Prostate gland (tissue), 2 donors: Measurements from ENCODE around the gene TBX3. TPM values are rescaled to one million over a fixed set of nuclear protein-coding genes. Genes with fewer than 3 reads are reported as not detected.
A peak's percentile ranks its signal among the peaks of the same experiment; 100 is the strongest.

Source experiments
- DNase-seq: peaks from one replicate; pipeline ENCODE4 v3.0.0-alpha.2; 2019; ENCODE audit warnings: low spot score
- H3K27ac ChIP-seq, 2 donors: fragments of 200-600 bp; sonication (generic); 2 replicates each; pipeline ENCODE4 v1.5.1; 2017 to 2019
- H3K27me3 ChIP-seq: fragments of 200-600 bp; sonication (generic); replicated peaks from 2 replicates; pipeline ENCODE4 v1.5.1; 2019; ENCODE audit not compliant: insufficient read depth
- H3K36me3 ChIP-seq, 2 donors: fragments of 200-600 bp; sonication (generic); 1 replicate in 1 of 2; 2 replicates in 1 of 2; pipeline versions ENCODE4 v1.5.1 to v1.8.1; 2017 to 2019
- H3K4me1 ChIP-seq: fragments of 200-600 bp; sonication (generic); replicated peaks from 2 replicates; pipeline ENCODE4 v1.5.1; 2019
- H3K4me3 ChIP-seq, 2 donors: fragments of 200-600 bp; sonication (generic); 2 replicates each; pipeline ENCODE4 v1.5.1; 2017 to 2019
- H3K9me3 ChIP-seq: fragments of 200-600 bp; sonication (generic); 2 replicates; pipeline ENCODE4 v1.5.1; 2017
- POLR2A ChIP-seq: fragments of 450-650 bp; IDR thresholded peaks from one replicate; pipeline ENCODE4 v1.6.1; 2016; ENCODE audit warnings: antibody characterized with exemption, mild to moderate bottlenecking
- POLR2AphosphoS5 ChIP-seq: sonication (generic); formaldehyde crosslinking; IDR thresholded peaks from one replicate; pipeline ENCODE4 v1.6.1; 2017; ENCODE audit warnings: antibody characterized with exemption
- WGBS: methylation state at CpG from one replicate; pipeline ENCODE4 v1.1.5; 2018; 5-methylcytosine and 5-hydroxymethylcytosine counted together
- intact Hi-C: fragments of 100-400 bp; cut with DNase I; formaldehyde crosslinking; loops from one replicate; pipeline ENCODE4 v1.14.2; 2022
- total RNA-seq, 2 donors: library from RNA; depleted of rRNA; stranded (reverse); fragments of >200 nt; gene quantifications; one replicate each; pipeline ENCODE4 v1.1.0, GENCODE V29; 2016
- TF ChIP-seq, protein P1 (sequence below), 4 experiments: fragments of 200-600 bp in 2 of 4; fragments of 450-650 bp in 2 of 4; sonication (generic) in 2 of 4; IDR thresholded peaks; 1 replicate in 3 of 4; 2 replicates in 1 of 4; pipeline ENCODE4 v1.5.1; 2016 to 2019; ENCODE audit warnings: antibody characterized with exemption in 4 of 4, mild to moderate bottlenecking in 2 of 4, moderate library complexity in 2 of 4

TBX3 gene
- total RNA-seq, 2 donors from 2014 or later = 155 to 259 TPM

DNA sequence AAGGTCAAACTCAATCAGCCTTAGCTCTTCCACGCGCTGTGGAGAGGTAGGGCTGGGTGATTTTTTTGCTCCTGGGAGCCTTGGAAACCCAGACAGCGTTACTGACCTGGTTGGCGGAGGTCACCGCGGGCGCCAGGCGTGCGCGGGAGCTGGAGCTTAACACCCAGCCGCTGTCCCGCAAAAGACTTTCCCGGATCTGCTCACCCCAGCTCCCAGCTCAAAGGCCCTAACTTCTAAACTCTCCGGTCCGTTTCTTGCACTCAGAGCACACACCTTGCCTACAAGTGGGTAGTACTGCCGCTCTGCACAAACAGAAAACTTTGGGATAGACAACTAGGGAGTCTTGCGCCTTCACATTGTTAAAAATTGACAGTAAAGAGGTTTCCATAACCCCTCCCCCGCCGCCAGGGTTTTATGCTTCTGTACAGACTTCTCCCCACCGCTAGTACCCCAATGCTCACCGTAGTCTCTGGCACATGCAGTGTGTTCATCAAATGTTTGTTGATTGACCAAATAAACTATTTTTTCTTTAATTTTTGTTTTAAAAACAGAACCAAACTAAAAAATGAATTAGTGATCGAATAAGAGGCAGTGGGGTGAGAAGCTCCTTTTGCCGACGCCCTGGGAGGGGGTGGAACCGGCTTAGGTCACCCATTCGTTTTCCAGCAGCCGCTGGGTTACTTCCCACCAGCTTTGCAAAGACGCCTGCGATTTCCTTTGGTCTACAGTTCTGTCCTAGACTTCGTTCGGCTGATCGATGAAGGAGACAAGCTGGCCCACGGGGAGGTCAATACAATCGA is 12.7 kb upstream of the TBX3 start:
- no peaks in the 10 kb centered on the region for H3K36me3 ChIP-seq
- TF ChIP-seq, protein P1, sequence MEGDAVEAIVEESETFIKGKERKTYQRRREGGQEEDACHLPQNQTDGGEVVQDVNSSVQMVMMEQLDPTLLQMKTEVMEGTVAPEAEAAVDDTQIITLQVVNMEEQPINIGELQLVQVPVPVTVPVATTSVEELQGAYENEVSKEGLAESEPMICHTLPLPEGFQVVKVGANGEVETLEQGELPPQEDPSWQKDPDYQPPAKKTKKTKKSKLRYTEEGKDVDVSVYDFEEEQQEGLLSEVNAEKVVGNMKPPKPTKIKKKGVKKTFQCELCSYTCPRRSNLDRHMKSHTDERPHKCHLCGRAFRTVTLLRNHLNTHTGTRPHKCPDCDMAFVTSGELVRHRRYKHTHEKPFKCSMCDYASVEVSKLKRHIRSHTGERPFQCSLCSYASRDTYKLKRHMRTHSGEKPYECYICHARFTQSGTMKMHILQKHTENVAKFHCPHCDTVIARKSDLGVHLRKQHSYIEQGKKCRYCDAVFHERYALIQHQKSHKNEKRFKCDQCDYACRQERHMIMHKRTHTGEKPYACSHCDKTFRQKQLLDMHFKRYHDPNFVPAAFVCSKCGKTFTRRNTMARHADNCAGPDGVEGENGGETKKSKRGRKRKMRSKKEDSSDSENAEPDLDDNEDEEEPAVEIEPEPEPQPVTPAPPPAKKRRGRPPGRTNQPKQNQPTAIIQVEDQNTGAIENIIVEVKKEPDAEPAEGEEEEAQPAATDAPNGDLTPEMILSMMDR (IDR thresholded peaks at IDR 0.05) = no peak
- TF ChIP-seq POLR2AphosphoS5 = no peak
- no peak for TF ChIP-seq POLR2A
- 75% methylated on average over 34 of the region's 34 CpGs for whole genome bisulfite sequencing
- no peak overlapping the region for H3K27ac ChIP-seq
- no peak for DNase-seq
- H3K27me3 ChIP-seq = no peaks in the 10 kb centered on the region
- peaks cover 12% of the 10 kb centered on the region for H3K4me1 ChIP-seq
- intact Hi-C loops = loop anchor here (5.0 to 10.0 kb wide), 2 partner anchors 41 to 618 kb away; no protein-coding TSS in a partner anchor
- no peak overlapping the region for H3K4me3 ChIP-seq
- H3K9me3 ChIP-seq = no peaks in the 10 kb centered on the region

DNA sequence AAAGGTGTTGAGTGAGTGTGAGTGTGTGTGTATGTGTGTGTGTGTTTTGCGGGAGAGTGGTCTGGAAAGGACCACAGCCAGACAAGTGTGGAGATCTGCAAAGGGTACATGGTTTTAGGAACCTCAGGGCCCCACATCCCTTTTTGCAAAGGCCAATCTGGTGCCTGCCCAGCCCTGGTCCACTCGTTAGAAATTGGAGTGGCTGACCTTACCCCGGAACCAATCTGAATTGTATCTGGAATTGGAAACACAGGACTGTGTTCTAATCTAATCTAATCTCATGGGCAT is 11.3 kb upstream of the TBX3 start:
- peak overlapping the region; percentile 88 to 98 for H3K27ac ChIP-seq
- intact Hi-C loops = loop anchor here (5.0 to 10.0 kb wide), 2 partner anchors 42 to 620 kb away; no protein-coding TSS in a partner anchor
- 63% methylated on average over 3 of the region's 3 CpGs for whole genome bisulfite sequencing
- TF ChIP-seq, protein P1 (IDR thresholded peaks at IDR 0.05) = no peak
- TF ChIP-seq POLR2AphosphoS5 = no peak
- no peak for TF ChIP-seq POLR2A
- H3K4me1 ChIP-seq = peaks cover 12% of the 10 kb centered on the region
- DNase-seq = no peak
- no peaks in the 10 kb centered on the region for H3K36me3 ChIP-seq
- H3K9me3 ChIP-seq = no peaks in the 10 kb centered on the region
- H3K4me3 ChIP-seq = no peak overlapping the region
- no peaks in the 10 kb centered on the region for H3K27me3 ChIP-seq

DNA sequence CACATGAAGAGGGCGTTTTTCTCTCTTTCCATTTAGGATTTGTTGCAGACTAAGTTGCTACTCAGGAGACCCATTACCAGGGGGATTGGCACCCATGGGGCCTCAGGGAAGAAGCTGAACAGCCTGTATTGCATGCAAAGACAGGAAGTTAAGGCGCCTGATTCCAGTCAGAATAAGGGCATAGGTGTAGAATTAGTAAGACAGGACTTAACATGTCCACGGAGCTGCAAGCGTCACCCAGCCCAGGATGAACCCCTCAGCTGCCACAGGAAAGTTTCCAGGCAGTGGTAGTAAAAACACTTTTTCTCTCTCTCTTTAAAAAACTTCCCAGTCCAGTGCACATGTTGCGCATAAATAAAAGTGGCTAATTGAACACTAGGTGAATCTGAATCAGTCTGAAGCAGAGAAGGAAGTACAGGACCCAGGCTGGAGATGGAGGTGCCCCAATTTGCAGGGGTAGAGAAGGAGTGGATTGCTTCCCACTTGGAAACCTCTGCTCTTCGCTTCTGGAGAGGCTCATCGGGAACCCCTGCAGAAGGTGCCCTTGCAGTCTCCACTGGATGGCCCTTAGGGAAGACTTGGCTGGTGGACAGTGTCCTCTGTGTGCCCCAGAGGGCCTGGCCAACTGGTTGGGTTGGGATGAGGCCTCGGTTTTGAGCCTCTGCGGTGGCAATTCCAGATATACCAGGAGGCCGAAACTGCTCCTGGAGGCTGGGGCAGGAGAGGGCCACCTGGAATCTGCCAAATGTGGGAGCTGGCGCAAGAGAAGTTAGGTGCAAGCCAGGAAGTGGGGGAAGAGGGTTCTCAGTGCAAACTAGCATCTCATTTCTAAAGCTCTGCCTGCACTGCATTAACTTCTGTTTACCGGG is 10.7 kb upstream of the TBX3 start:
- peak overlapping the region; percentile 88 to 98 for H3K27ac ChIP-seq
- no peaks in the 10 kb centered on the region for H3K36me3 ChIP-seq
- peak overlapping the region in 1 of 2 donors; percentile 47 for H3K4me3 ChIP-seq
- no peaks in the 10 kb centered on the region for H3K9me3 ChIP-seq
- DNase-seq = peak; percentile 59
- 35% methylated on average over 12 of the region's 12 CpGs for WGBS
- TF ChIP-seq, protein P1 (IDR thresholded peaks at IDR 0.05) = no peak
- TF ChIP-seq POLR2A (no peak), POLR2AphosphoS5 (peak; percentile 21)
- H3K4me1 ChIP-seq = peaks cover 12% of the 10 kb centered on the region
- intact Hi-C loops = loop anchor here (5.0 to 10.0 kb wide), 2 partner anchors 43 to 620 kb away; no protein-coding TSS in a partner anchor
- H3K27me3 ChIP-seq = no peaks in the 10 kb centered on the region

DNA sequence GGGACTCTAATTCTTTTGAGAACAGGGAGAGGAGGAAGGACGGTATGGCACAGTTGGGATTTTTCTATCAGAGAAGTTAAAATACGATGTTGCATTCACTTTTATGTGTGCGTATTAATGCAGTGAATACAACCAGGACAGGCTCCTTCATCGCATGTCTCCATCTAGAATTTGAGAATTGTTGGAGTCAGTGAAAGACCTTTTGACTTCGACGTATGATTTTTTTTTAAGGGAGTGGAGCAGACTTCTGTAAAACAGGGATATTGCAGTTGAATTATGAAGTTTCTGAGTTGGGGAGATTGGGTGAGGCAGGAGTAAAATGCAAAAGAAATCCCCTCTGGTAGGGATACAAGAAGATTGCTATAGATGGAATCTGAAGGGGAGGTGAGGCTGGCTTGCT is 9.6 kb upstream of the TBX3 start:
- DNase-seq = no peak
- Histone ChIP-seq H3K9me3 (no peaks in the 10 kb centered on the region), H3K4me1 (peaks cover 14% of the 10 kb centered on the region), H3K27me3 (no peaks in the 10 kb centered on the region), H3K27ac (peak overlapping the region; percentile 88 to 98), H3K36me3 (no peaks in the 10 kb centered on the region), H3K4me3 (peak overlapping the region; percentile 45 to 47)
- TF ChIP-seq, protein P1 (IDR thresholded peaks at IDR 0.05) = no peak
- TF ChIP-seq POLR2AphosphoS5 = no peak
- no peak for TF ChIP-seq POLR2A
- intact Hi-C loops = loop anchor here (2.0 to 10.0 kb wide), 2 partner anchors 53 to 621 kb away; no protein-coding TSS in a partner anchor
- 31% methylated on average over 6 of the region's 6 CpGs for WGBS
